Measurements from ENCODE around the gene TEX11. TPM values are rescaled to one million over a fixed set of nuclear protein-coding genes. Genes with fewer than 3 reads are reported as not detected.
"Not testable (repeated sequence)": the region's sequence is repeated elsewhere in the genome, so short reads cannot be mapped to it uniquely, and the experiment has no call there.

TEX11 gene
- total RNA-seq, 4 donors from 2014 or later = not detected

DNA sequence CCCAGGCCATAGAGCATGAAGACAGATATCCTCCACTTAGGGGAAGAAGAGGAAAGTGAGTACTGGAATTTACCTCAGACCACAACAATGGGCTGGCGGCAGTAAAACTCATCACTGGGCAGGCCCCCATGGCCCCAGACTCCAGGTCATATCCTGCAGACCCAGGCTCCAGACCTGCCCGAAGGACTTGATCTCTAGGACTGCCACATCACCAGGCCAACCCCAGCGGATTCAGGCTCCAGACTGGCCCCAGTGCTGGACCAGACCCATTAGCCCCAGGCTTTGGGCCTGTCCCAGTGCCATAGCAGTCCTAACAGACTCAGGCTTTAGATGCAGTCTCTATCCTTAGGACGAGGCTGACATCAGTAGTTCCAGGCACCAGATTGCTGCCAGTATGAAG lies 273.3 kb downstream of the TEX11 start:
- ATAC-seq (ENCODE audit: low FRiP score) (no peak), DNase-seq (ENCODE audit: low spot score) (no peak)
- TF ChIP-seq, protein P1, sequence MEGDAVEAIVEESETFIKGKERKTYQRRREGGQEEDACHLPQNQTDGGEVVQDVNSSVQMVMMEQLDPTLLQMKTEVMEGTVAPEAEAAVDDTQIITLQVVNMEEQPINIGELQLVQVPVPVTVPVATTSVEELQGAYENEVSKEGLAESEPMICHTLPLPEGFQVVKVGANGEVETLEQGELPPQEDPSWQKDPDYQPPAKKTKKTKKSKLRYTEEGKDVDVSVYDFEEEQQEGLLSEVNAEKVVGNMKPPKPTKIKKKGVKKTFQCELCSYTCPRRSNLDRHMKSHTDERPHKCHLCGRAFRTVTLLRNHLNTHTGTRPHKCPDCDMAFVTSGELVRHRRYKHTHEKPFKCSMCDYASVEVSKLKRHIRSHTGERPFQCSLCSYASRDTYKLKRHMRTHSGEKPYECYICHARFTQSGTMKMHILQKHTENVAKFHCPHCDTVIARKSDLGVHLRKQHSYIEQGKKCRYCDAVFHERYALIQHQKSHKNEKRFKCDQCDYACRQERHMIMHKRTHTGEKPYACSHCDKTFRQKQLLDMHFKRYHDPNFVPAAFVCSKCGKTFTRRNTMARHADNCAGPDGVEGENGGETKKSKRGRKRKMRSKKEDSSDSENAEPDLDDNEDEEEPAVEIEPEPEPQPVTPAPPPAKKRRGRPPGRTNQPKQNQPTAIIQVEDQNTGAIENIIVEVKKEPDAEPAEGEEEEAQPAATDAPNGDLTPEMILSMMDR (IDR thresholded peaks at IDR 0.05) = no peak

DNA sequence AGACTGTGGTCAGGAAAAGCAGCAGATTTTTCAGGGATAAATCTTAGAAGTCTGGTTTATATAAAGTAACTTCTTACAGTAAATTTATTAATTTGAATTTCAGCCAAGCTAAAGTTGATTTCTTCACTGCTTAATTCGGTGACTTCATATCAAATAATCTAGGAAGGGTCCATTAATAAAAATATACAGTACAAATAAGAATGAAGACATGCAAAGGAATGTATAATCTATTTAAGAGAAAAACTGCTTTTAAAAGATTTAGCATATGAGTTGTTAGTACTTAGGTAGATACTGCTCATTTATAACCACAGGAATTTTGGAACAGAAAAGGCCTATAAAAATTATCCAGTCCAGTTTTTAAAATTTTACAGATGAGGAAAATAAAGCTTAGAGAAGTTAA lies 286.8 kb downstream of the TEX11 start:
- DNase-seq (ENCODE audit: low spot score) (no peak), ATAC-seq (ENCODE audit: low FRiP score) (no peak)
- TF ChIP-seq, protein P1 (IDR thresholded peaks at IDR 0.05) = no peak

DNA sequence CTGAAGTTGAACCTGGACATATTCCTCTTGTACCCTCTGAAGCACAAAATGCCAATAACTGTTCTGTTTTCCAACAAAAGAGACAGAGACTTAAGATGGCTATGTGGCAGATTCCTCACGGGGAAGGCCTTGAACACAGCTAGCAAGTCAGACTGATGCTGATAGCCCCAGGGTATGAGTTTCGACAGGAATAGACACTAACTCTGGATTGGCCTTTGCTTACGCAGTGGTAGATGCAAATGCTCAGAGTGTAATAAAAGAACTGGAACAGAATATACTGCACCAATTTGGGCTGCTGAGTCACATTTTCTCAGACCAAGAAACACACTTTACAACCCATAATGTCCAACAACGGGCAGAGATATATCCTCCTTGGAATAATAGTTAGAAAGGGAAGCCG lies 290.0 kb downstream of the TEX11 start:
- TF ChIP-seq, protein P1 (IDR thresholded peaks at IDR 0.05) = no peak
- ATAC-seq (ENCODE audit: low FRiP score) (no peak), DNase-seq (ENCODE audit: low spot score) (no peak)

DNA sequence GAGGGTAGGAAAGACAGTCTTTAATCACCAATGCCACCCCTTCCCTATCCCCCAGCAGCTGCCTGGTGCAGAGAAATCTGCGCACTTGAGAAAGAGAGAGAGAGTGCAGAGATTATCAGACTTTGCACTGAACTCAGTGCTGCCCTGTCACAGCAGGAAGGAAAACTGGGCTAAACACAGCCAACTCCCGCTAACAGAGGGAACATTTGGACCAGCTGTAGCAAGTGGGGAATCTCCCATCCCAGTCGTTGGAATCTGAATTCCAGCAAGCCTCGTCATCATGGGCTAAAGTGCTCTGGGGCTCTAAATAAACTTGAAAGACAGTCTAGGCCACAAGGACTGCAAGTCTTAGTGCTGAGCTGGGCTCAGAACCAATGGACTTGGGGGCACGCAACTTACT lies 295.2 kb downstream of the TEX11 start:
- DNase-seq (ENCODE audit: low spot score) = no peak
- no peak for ATAC-seq (ENCODE audit: low FRiP score)
- TF ChIP-seq, protein P1 (IDR thresholded peaks at IDR 0.05) = no peak

DNA sequence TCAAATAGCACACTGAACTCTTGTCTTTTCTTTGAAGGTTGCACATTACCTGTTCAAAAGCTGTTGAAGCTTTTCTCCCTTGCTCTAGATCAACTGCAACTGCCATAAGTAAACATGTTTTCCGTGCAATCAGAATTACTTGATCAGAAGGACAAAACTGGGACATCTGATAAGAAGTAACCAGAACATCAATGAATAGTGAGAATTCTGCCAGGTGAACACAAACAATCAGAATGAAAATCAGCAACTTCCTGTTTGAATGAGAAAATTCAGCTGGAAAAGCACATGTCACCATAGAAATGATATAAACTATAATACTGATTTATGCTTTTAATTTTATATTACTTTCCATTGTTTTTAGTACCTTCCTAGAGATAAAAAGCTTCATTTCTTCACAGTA lies 303.2 kb downstream of the TEX11 start:
- no peak for DNase-seq (ENCODE audit: low spot score)
- no peak for ATAC-seq (ENCODE audit: low FRiP score)
- TF ChIP-seq, protein P1 (IDR thresholded peaks at IDR 0.05) = no peak

DNA sequence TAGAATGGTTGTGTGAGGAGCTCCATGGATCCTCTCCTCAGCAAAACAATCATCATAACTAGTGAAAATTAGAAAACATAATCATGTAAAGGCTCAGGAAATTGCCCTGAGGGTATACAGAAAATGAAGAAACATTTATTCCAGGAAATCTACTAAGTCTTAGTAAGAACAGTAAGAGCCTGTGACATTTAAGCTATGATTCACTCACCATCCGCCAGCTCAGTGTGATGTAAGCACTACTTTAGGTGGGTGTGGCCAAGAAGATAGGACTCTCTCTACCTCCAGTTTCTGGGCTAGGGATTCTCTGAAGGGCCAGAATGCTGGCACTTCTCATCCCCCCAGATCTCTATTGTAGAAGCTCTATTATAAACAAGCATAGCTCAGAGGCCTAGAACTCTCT lies 316.4 kb downstream of the TEX11 start:
- TF ChIP-seq, protein P1 (IDR thresholded peaks at IDR 0.05) = no peak
- no peak for ATAC-seq (ENCODE audit: low FRiP score)
- DNase-seq (ENCODE audit: low spot score) = no peak

DNA sequence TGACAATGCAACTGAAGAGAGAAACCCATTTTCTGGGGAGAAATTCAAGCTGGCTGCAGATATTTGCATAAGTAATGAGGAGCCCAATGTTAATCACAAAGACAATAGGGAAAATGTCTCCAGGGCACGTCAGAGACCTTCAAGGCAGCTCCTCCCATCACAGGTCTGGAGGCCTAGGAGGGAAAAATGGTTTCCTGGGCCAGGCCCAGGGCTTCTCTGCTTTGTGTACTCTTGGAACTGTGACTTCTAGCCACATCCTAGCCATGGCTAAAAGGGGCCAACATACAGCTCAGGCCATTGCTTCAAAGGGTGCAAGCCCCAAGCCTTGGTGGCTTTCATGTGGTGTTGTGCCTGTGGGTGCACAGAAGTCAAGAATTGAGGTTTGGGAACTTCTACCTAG lies 321.4 kb downstream of the TEX11 start:
- ATAC-seq (ENCODE audit: low FRiP score); DNase-seq (ENCODE audit: low spot score): not testable (repeated sequence)

DNA sequence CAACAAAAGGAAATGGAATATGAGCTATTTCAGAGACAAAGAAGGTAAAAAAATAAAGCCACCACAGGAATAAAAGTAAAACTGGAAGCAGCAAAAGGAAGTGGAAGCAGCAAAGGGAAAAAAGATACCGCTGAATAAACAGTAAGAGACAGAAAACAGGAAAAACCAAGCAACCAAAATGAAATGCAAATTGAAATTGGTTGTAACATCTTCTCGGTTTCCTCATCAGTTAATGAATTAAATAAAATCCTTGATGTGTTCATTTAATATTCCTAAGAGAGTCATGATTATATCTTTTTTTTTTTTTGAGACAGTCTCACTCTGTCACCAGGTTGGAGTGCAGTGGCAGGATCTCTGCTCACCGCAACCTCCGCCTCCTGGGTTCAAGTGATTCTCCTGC lies 331.1 kb downstream of the TEX11 start:
- no peak for ATAC-seq (ENCODE audit: low FRiP score)
- no peak for DNase-seq (ENCODE audit: low spot score)
- TF ChIP-seq, protein P1 (IDR thresholded peaks at IDR 0.05) = no peak

DNA sequence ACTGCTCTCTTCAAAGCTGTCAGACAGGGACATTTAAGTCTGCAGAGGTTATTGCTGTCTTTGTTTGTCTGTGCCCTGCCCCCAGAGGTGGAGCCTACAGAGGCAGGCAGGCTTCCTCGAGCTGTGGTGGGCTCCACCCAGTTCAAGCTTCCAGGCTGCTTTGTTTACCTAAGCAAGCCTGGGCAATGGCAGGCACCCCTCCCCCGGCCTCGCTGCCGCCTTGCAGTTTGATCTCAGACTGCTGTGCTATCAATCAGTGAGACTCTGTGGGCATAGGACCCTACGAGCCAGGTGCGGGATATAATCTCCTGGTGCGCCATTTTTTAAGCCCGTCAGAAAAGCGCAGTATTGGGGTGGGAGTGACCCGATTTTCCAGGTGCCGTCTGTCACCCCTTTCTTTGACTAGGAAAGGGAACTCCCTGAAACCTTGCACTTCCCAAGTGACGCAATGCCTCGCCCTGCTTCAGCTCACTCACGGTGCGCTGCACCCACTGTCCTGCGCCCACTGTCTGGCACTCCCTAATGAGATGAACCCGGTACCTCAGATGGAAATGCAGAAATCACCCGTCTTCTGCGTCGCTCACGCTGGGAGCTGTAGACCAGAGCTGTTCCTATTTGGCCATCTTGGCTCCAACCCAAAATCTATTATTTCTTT lies 338.5 kb downstream of the TEX11 start:
- DNase-seq (ENCODE audit: low spot score); ATAC-seq (ENCODE audit: low FRiP score): not testable (repeated sequence)
